ENCODE data around the gene ELOVL7. TPM values are rescaled to one million over a fixed set of nuclear protein-coding genes. Genes with fewer than 3 reads are reported as not detected.

ELOVL7 gene
- total RNA-seq, 2 experiments from 2014 or later: 0.18 TPM; not detected in 1

DNA sequence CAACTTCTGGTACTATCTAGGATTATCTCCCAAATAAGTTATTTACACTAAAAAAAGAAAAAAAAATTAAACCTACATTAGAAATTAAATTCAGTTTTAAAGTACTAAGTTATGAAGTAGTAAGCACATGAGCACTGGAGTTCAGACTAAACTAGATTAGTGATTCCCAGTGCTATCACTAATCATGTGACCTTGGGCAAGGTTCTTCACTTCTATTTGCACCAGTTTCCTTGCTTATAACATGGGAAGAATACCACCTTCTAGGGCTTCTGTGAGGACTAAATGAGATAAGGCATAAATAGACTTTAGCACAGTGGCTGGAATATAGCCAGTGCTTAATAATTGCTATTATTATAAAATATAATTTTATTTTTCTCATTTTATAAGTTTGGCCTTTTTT, 10.5 kb downstream of the ELOVL7 start:
- H3K4me3 Mint-ChIP-seq: no peak overlapping the region
- no peak for DNase-seq
- no peaks in the 10 kb centered on the region for H3K4me1 Mint-ChIP-seq (ENCODE audit: low read depth)
- TF ChIP-seq, protein P1, sequence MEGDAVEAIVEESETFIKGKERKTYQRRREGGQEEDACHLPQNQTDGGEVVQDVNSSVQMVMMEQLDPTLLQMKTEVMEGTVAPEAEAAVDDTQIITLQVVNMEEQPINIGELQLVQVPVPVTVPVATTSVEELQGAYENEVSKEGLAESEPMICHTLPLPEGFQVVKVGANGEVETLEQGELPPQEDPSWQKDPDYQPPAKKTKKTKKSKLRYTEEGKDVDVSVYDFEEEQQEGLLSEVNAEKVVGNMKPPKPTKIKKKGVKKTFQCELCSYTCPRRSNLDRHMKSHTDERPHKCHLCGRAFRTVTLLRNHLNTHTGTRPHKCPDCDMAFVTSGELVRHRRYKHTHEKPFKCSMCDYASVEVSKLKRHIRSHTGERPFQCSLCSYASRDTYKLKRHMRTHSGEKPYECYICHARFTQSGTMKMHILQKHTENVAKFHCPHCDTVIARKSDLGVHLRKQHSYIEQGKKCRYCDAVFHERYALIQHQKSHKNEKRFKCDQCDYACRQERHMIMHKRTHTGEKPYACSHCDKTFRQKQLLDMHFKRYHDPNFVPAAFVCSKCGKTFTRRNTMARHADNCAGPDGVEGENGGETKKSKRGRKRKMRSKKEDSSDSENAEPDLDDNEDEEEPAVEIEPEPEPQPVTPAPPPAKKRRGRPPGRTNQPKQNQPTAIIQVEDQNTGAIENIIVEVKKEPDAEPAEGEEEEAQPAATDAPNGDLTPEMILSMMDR (IDR thresholded peaks at IDR 0.05): no peak
- POLR2A ChIA-PET: no interaction called here
- H3K9me3 Mint-ChIP-seq: no peaks in the 10 kb centered on the region
- no peak for ATAC-seq
- CTCF ChIA-PET: no interaction called here
- H3K27me3 Mint-ChIP-seq: peaks cover 1% of the 10 kb centered on the region
- intact Hi-C loops (cut with micrococcal nuclease): no loop called here
- H3K36me3 Mint-ChIP-seq (ENCODE audit: low read depth): no peaks in the 10 kb centered on the region
- H3K27ac Mint-ChIP-seq: no peak overlapping the region

DNA sequence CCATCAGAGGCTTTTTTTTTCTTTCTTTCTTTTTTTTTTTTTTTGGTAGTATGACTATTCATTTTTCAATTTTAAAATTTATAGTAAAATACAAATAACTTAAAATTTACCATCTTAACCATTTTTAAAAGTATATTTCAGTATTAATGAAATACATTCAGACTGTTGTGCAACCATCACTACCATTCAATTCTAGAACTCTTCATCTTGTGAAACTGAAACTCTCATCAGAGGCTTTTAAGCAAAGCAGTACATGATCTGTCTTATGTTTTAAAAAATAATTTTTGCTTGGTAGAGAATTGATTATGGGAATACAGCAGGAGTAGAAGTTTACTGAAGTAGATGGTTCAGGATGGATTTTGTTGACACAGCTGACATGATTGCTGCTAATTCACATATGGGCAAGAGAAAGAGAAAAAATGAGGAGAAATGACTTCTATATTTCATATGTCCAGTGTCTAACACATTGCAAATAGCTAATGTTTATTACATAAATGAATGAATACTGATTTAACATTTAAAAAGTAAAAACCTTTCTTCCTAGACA, 13.4 kb downstream of the ELOVL7 start:
- ChIA-PET POLR2A (no interaction called here), CTCF (no interaction called here)
- Mint-ChIP-seq H3K4me1 (ENCODE audit: low read depth) (no peaks in the 10 kb centered on the region), H3K36me3 (ENCODE audit: low read depth) (no peaks in the 10 kb centered on the region), H3K9me3 (no peaks in the 10 kb centered on the region), H3K27ac (no peak overlapping the region), H3K27me3 (peaks cover 5% of the 10 kb centered on the region), H3K4me3 (no peak overlapping the region)
- no peak for ATAC-seq
- no peak for DNase-seq
- TF ChIP-seq, protein P1 (IDR thresholded peaks at IDR 0.05): no peak
- intact Hi-C loops (cut with micrococcal nuclease): no loop called here

DNA sequence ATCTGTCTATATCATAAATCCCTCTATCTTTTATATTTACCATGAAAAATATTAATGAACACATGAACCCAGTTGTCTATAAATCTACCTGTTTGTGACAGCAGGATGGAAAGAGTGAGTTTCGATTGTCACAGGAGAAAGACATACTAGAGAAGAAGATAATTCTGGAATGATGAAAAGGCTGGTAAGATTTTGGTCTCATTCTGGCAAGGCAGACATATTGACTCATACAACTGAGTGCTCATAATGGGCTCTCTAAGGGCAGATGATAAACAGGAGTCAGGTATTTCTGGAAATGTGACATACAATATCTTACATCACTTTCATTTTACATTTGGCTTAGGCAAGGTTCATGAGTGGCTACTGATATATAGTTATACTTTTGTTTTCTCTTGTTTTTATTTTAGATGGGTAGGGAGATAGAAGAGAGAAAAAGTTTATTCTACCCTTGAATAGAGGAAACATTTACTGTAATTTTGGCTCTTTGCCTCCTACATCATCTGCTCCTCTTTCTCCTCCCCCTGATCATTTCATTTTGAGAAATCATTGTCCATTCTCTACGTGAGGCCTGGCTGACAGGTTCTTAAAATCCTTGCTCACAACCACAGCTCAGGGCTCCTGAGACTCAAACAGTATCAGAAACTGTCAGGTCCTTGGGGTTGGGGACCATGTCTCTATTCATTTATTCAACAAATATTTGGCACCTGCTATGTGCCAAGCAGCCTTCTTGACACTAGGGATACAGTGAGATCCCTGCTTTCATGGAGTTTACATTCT, 14.4 kb downstream of the ELOVL7 start:
- no peak overlapping the region for H3K4me3 Mint-ChIP-seq
- H3K36me3 Mint-ChIP-seq (ENCODE audit: low read depth): no peaks in the 10 kb centered on the region
- intact Hi-C loops (cut with micrococcal nuclease): no loop called here
- no peaks in the 10 kb centered on the region for H3K4me1 Mint-ChIP-seq (ENCODE audit: low read depth)
- TF ChIP-seq, protein P1 (IDR thresholded peaks at IDR 0.05): no peak
- CTCF ChIA-PET: no interaction called here
- peak; percentile 55 for ATAC-seq
- peaks cover 5% of the 10 kb centered on the region for H3K27me3 Mint-ChIP-seq
- POLR2A ChIA-PET: no interaction called here
- no peaks in the 10 kb centered on the region for H3K9me3 Mint-ChIP-seq
- no peak overlapping the region for H3K27ac Mint-ChIP-seq
- no peak for DNase-seq

DNA sequence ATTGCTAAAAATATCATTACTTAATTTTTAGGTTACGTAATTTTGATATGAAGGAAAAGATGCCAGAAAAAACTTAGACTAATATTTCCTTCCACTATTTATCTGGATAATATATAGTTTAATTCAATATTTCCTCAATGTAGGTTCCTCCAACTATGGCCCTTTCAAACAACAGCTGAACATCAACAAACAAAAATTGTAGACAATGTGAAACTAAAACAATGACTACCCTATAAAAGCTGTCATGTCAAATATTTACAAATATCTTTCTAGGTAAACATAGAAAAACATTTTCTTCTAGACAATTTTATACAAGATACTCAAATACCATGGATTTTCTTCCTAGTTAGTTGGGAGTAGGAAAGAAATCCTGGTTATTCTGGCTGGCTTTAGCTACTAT, 16.9 kb downstream of the ELOVL7 start:
- Mint-ChIP-seq H3K4me1 (ENCODE audit: low read depth) (no peaks in the 10 kb centered on the region), H3K9me3 (no peaks in the 10 kb centered on the region), H3K27ac (no peak overlapping the region), H3K4me3 (no peak overlapping the region), H3K27me3 (peaks cover 5% of the 10 kb centered on the region), H3K36me3 (ENCODE audit: low read depth) (no peaks in the 10 kb centered on the region)
- CTCF ChIA-PET: no interaction called here
- POLR2A ChIA-PET: no interaction called here
- intact Hi-C loops (cut with micrococcal nuclease): no loop called here
- ATAC-seq (no peak), DNase-seq (no peak)
- TF ChIP-seq, protein P1 (IDR thresholded peaks at IDR 0.05): no peak

DNA sequence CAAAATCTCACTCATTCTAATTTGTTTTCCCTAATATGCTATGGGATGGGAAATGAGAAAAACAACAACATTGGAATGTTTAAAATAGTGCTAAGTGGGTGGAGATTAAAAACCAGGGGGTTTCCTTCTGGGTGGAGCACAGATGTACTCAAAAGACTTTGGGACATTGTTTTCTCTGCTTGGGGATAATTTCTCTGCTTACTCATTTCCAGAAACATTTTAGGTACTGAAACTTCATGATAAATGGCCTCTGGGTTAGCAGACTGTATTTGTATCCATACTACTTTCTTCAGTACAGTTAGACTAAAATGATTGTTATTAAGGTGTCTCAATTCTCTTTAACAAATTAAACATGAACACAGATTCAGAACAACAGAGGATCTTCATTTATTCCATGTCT, 17.4 kb downstream of the ELOVL7 start:
- Mint-ChIP-seq H3K4me3 (no peak overlapping the region), H3K27me3 (peaks cover 4% of the 10 kb centered on the region), H3K27ac (no peak overlapping the region), H3K9me3 (no peaks in the 10 kb centered on the region), H3K36me3 (ENCODE audit: low read depth) (no peaks in the 10 kb centered on the region), H3K4me1 (ENCODE audit: low read depth) (no peaks in the 10 kb centered on the region)
- no peak for DNase-seq
- no peak for ATAC-seq
- TF ChIP-seq, protein P1 (IDR thresholded peaks at IDR 0.05): no peak
- CTCF ChIA-PET: no interaction called here
- POLR2A ChIA-PET: no interaction called here
- intact Hi-C loops (cut with micrococcal nuclease): no loop called here

All from activated CD8-positive, alpha-beta T cell treated with anti-CD3 and anti-CD28 coated beads for 36 hours (primary cell).